ENCODE results near the gene NANOG. TPM values are rescaled to one million over a fixed set of nuclear protein-coding genes. Genes with fewer than 3 reads are reported as not detected.
"Not testable (repeated sequence)": the region's sequence is repeated elsewhere in the genome, so short reads cannot be mapped to it uniquely, and the experiment has no call there.

Gene NANOG
- total RNA-seq, 2 donors from 2014 or later, result 0.27 to 0.35 TPM

DNA sequence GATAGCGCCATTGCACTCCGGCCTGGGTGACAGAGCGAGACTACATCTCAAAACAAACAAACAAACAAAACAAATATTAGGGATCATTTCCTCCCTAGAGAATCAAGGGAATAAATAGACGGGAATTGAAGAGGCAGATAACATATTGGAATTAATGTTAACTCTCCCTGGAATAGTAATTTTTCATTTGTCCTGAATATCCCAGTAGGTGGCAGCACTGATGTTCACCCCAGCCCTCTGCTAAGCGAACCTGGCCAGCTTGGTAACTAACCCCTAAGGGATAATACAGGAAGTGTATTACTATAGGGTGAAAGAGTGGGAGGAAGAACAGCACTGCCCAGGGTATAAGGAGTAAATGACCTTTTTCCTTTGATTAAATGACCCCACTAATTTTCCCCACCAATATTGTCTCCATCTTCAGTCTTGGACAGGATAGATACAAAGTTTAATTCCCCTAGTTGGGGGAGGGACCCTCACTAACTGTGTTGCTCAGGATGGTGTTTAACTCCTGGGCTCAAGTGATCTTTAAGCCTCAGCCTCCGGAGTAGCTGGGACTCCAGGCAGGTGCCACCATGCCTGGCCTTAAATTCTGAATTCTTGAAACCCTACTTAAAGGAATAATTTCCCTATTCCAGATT is 43.0 kb downstream of the NANOG start:
- DNase-seq (ENCODE audit: low spot score) (no peak), ATAC-seq (ENCODE audit: insufficient number of reproducible peaks, low FRiP score, low read depth) (no peak)
- Histone ChIP-seq H3K27me3 (replicated peaks; ENCODE audit: insufficient read depth) (no peaks in the 10 kb centered on the region), H3K4me1 (ENCODE audit: control insufficient read depth in 1 of 2, low read depth in 2 of 2) (no peaks in the 10 kb centered on the region), H3K9me3 (no peaks in the 10 kb centered on the region), H3K27ac (no peak overlapping the region), H3K36me3 (no peaks in the 10 kb centered on the region), H3K4me3 (no peak overlapping the region)
- TF ChIP-seq, protein P1, sequence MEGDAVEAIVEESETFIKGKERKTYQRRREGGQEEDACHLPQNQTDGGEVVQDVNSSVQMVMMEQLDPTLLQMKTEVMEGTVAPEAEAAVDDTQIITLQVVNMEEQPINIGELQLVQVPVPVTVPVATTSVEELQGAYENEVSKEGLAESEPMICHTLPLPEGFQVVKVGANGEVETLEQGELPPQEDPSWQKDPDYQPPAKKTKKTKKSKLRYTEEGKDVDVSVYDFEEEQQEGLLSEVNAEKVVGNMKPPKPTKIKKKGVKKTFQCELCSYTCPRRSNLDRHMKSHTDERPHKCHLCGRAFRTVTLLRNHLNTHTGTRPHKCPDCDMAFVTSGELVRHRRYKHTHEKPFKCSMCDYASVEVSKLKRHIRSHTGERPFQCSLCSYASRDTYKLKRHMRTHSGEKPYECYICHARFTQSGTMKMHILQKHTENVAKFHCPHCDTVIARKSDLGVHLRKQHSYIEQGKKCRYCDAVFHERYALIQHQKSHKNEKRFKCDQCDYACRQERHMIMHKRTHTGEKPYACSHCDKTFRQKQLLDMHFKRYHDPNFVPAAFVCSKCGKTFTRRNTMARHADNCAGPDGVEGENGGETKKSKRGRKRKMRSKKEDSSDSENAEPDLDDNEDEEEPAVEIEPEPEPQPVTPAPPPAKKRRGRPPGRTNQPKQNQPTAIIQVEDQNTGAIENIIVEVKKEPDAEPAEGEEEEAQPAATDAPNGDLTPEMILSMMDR (IDR thresholded peaks at IDR 0.05), result no peak

DNA sequence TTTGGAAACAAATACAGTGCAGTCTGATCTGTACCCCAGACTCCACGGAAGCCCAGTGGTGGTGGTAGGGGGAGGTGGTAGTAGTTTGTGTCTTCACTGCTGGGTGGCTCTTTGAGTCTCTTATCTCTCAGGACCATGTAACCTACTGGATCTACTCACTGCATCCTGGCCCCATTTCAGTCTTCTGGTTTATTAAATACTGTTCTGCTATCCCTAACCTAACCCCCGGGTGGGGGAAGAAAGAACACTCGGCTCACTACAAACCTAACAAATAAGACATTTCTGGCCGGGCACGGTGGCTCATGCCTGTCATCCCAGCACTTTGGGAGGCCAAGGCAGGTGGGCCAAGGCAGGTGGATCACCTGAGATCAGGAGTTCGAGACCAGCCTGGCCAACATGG is 44.0 kb downstream of the NANOG start:
- H3K27me3 ChIP-seq (replicated peaks; ENCODE audit: insufficient read depth); H3K4me1 ChIP-seq (ENCODE audit: control insufficient read depth in 1 of 2, low read depth in 2 of 2); DNase-seq (ENCODE audit: low spot score); H3K27ac ChIP-seq; ATAC-seq (ENCODE audit: insufficient number of reproducible peaks, low FRiP score, low read depth); H3K36me3 ChIP-seq; H3K9me3 ChIP-seq; H3K4me3 ChIP-seq: not testable (repeated sequence)

DNA sequence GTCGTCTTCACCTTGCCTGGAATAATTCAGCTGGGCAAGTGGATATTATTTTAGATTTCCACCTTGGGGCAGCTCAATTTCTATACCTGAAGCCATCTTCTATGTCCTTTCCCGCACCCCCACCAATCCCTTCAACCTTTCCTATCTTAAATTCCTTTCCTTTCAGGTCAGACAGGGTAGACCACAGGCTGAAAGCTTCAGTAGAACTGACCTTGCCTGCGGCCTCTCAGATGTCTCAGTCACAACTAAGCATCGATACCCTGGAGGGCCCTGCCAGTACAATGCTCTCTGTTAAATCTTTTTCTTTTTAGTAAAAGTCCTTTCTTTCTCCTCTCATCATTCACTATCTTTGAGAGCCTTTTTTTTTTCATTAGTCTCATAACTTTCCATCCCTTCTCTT is 44.6 kb downstream of the NANOG start:
- H3K4me3 ChIP-seq, result no peak overlapping the region
- no peaks in the 10 kb centered on the region for H3K36me3 ChIP-seq
- TF ChIP-seq, protein P1 (IDR thresholded peaks at IDR 0.05), result no peak
- no peak overlapping the region for H3K27ac ChIP-seq
- DNase-seq (ENCODE audit: low spot score) (no peak), ATAC-seq (ENCODE audit: insufficient number of reproducible peaks, low FRiP score, low read depth) (no peak)
- no peaks in the 10 kb centered on the region for H3K27me3 ChIP-seq (replicated peaks; ENCODE audit: insufficient read depth)
- H3K9me3 ChIP-seq, result no peaks in the 10 kb centered on the region
- H3K4me1 ChIP-seq (ENCODE audit: control insufficient read depth in 1 of 2, low read depth in 2 of 2), result no peaks in the 10 kb centered on the region

DNA sequence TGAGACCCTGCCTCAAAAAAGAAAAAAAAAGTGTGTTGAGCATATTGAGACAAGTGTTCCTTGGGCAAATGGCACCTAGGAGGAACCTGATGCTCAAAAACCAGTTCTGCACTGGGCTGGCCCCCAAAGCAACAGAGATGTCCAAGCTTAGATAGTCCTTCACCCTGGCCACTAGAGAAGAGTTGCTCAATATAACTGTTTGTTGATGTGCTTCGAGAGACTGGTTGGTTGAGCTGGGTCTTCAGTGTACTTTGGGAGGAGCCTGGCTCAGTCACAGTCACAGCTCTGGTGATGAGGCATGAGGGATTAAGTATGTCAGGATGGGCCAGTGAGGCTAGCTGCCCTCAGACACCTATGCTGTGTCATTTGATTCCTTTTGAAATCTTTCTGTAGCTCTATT is 45.5 kb downstream of the NANOG start:
- ATAC-seq (ENCODE audit: insufficient number of reproducible peaks, low FRiP score, low read depth) (no peak), DNase-seq (ENCODE audit: low spot score) (no peak)
- Histone ChIP-seq H3K4me3 (no peak overlapping the region), H3K4me1 (ENCODE audit: control insufficient read depth in 1 of 2, low read depth in 2 of 2) (no peaks in the 10 kb centered on the region), H3K9me3 (no peaks in the 10 kb centered on the region), H3K27me3 (replicated peaks; ENCODE audit: insufficient read depth) (no peaks in the 10 kb centered on the region), H3K36me3 (no peaks in the 10 kb centered on the region), H3K27ac (no peak overlapping the region)
- TF ChIP-seq, protein P1 (IDR thresholded peaks at IDR 0.05), result no peak

DNA sequence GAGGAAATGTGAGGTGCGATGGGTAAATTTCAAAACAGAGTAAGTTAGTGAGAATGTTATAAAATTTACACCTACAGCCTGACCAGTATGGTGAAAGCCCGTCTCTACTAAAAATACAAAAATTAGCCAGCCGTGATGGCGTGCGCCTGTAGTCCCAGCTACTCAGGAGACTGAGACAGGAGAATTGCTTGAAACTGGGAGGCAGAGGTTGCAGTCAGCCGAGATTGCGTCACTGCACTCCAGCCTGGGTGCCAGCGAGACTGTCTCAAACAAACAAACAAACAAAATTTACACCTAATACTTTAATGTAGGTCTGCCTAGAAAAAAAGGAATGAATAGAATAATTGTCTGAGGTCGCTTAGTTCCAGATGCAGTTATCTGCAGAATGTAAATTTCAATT is 45.9 kb downstream of the NANOG start:
- Histone ChIP-seq H3K4me1 (ENCODE audit: control insufficient read depth in 1 of 2, low read depth in 2 of 2) (no peaks in the 10 kb centered on the region), H3K36me3 (no peaks in the 10 kb centered on the region), H3K4me3 (no peak overlapping the region), H3K27me3 (replicated peaks; ENCODE audit: insufficient read depth) (no peaks in the 10 kb centered on the region), H3K27ac (no peak overlapping the region), H3K9me3 (no peaks in the 10 kb centered on the region)
- TF ChIP-seq, protein P1 (IDR thresholded peaks at IDR 0.05), result no peak
- ATAC-seq (ENCODE audit: insufficient number of reproducible peaks, low FRiP score, low read depth), result no peak
- DNase-seq (ENCODE audit: low spot score), result no peak

DNA sequence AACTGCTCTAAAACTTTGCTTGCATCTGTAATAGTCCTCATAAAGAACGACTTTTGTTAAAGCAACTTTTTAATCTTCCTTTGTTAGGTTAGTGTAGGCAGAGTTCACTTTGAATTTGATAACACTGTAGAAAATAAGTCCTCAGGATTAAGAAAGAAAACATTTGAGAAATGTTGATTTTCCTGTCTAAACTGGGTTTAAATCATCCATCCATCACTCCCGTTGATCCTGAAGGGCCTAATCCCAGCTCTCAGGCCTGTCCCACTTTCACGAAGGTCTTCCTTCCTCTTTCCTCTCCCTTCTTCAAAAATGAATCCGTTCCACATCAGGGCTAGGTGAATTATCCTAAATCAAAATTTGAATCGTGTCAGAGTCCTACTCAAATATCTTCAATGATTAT is 46.6 kb downstream of the NANOG start:
- Histone ChIP-seq H3K4me1 (ENCODE audit: control insufficient read depth in 1 of 2, low read depth in 2 of 2) (no peaks in the 10 kb centered on the region), H3K9me3 (no peaks in the 10 kb centered on the region), H3K4me3 (no peak overlapping the region), H3K27me3 (replicated peaks; ENCODE audit: insufficient read depth) (no peaks in the 10 kb centered on the region), H3K27ac (no peak overlapping the region), H3K36me3 (no peaks in the 10 kb centered on the region)
- DNase-seq (ENCODE audit: low spot score), result no peak
- TF ChIP-seq, protein P1 (IDR thresholded peaks at IDR 0.05), result no peak
- no peak for ATAC-seq (ENCODE audit: insufficient number of reproducible peaks, low FRiP score, low read depth)
